NCI-H748 treated with DMSO at 0.1 percent for 48 hours (cell line): ENCODE results near the gene C14orf93.

Experiments used
- DNase-seq: peaks from one replicate; lab custom pipeline; 2025; lab: John Stamatoyannopoulos, UW

The C14orf93 gene

GRCh38 chr14:23045419-23046357, 35.7 kb upstream of the C14orf93 start:
- no peak for DNase-seq

GRCh38 chr14:23044840-23045239, 34.9 kb upstream of the C14orf93 start:
- DNase-seq, result no peak

- no peak for DNase-seq
Measured at GRCh38 chr14:23043754-23044153, 33.8 kb upstream of the C14orf93 start.

- DNase-seq, result no peak
Measured at GRCh38 chr14:23043145-23043544, 33.2 kb upstream of the C14orf93 start.

- DNase-seq, result no peak
Measured at GRCh38 chr14:23042162-23042965, 32.4 kb upstream of the C14orf93 start, which contains the start of gene PSMB11. Gene PSMB11 (plus strand): TSS chr14:23042212. CDS start chr14:23042226, 14 bp downstream.

GRCh38 chr14:23041729-23042128, 31.8 kb upstream of the C14orf93 start:
- DNase-seq, result no peak

- no peak for DNase-seq
Measured at GRCh38 chr14:23040100-23040499, 30.2 kb upstream of the C14orf93 start.

GRCh38 chr14:23035303-23036144, 25.6 kb upstream of the C14orf93 start:
- no peak for DNase-seq

- DNase-seq, result no peak
Measured at GRCh38 chr14:23034498-23035302, 24.8 kb upstream of the C14orf93 start, which contains the start of gene PSMB5. Gene PSMB5 (minus strand): TSS chr14:23034900. CDS start chr14:23034881, 19 bp downstream.

- DNase-seq, result no peak
Measured at GRCh38 chr14:23033801-23034497, 24.0 kb upstream of the C14orf93 start.

- no peak for DNase-seq
Measured at GRCh38 chr14:23033251-23033727, 23.3 kb upstream of the C14orf93 start.

GRCh38 chr14:23030936-23031335, 21.0 kb upstream of the C14orf93 start:
- no peak for DNase-seq

GRCh38 chr14:23028799-23029198, 18.9 kb upstream of the C14orf93 start:
- DNase-seq, result no peak

- no peak for DNase-seq
Measured at GRCh38 chr14:23025151-23025814, 15.3 kb upstream of the C14orf93 start.

GRCh38 chr14:23024612-23025075, 14.7 kb upstream of the C14orf93 start:
- no peak for DNase-seq

- no peak for DNase-seq
Measured at GRCh38 chr14:23023795-23024152, 13.8 kb upstream of the C14orf93 start.

GRCh38 chr14:23023022-23023794, 13.3 kb upstream of the C14orf93 start:
- no peak for DNase-seq

GRCh38 chr14:23021889-23022442, 12.0 kb upstream of the C14orf93 start:
- no peak for DNase-seq
